GM23248 (cell line): Measurements from ENCODE around the gene MILR1.

Source experiments
- EZH2 ChIP-seq: fragments of 200-600 bp; sonication (generic); IDR thresholded peaks from 2 replicates; pipeline ENCODE4 v1.6.1; 2018; ENCODE audit warnings: antibody characterized with exemption, mild to moderate bottlenecking; ENCODE audit not compliant: insufficient read depth, poor library complexity, severe bottlenecking
- EZH2phosphoT487 ChIP-seq: fragments of 200-600 bp; sonication (generic); IDR thresholded peaks from 2 replicates; pipeline ENCODE4 v1.6.1; 2018; ENCODE audit warnings: antibody characterized with exemption, moderate library complexity, mild to moderate bottlenecking, low read depth; ENCODE audit not compliant: insufficient read depth

DNA sequence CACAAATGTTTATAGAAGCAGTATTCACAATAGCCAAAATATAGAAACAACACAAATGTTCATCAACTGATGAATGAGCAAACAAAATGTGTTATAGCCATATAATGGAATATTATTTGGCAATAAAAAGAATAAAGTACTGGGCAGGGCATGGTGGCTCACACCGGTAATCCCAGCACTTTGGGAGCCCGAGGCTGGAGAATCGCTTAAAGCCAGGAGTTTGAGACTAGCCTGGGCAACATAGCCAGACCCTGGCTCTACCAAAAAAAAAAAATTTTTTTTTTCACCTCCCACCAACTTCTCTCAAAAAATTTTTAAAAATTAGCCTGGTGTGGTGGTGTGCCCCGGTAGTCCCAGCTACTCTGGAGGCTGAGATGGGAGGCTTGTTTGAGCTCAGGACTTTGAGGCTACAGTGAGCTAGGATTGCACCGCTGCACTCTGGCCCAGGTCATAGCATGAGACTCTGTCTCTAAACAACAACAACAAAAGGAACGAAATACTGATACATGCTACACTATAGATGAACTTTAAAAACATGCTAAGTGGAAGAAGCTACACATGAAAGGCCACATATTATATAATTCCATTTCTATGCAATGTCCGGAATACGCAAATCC, 47.6 kb upstream of the MILR1 start:
- TF ChIP-seq EZH2 = no peak
- no peak for TF ChIP-seq EZH2phosphoT487
